Measurements from ENCODE around the gene CNOT1.
"Not testable (repeated sequence)": the region's sequence is repeated elsewhere in the genome, so short reads cannot be mapped to it uniquely, and the experiment has no call there.

Gene CNOT1

GRCh38 chr16:58670177-58670576, 40.6 kb upstream of the CNOT1 start:
- H3K27me3 ChIP-seq (ENCODE audit: low read depth, low read length), result no peaks in the 10 kb centered on the region
- no peaks in the 10 kb centered on the region for H3K36me3 ChIP-seq (replicated peaks; ENCODE audit: low read depth, low read length)
- no peaks in the 10 kb centered on the region for H3K9me3 ChIP-seq (ENCODE audit: insufficient read depth, low read length)
- no peak overlapping the region for H3K27ac ChIP-seq (ENCODE audit: low read length)
- no peak for TF ChIP-seq EZH2phosphoT487 (IDR thresholded peaks at IDR 0.05; ENCODE audit: low read depth)
- no peak for TF ChIP-seq CTCF (IDR thresholded peaks at IDR 0.05; ENCODE audit: low read depth, low read length)
- H3K9ac ChIP-seq (ENCODE audit: low read length), result no peak overlapping the region
- no peak overlapping the region for H3K4me2 ChIP-seq (ENCODE audit: low read length)
- no peaks in the 10 kb centered on the region for H3K79me2 ChIP-seq (ENCODE audit: low read length)
- H3K4me3 ChIP-seq (ENCODE audit: low read length), result no peak overlapping the region
- H3K4me1 ChIP-seq (ENCODE audit: low read length), result no peaks in the 10 kb centered on the region
- no peaks in the 10 kb centered on the region for H4K20me1 ChIP-seq (ENCODE audit: insufficient read depth, low read length)
- H2AFZ ChIP-seq (ENCODE audit: low read depth, low read length), result no peak overlapping the region

- Histone ChIP-seq H3K27ac (ENCODE audit: low read length) (no peak overlapping the region), H3K9ac (ENCODE audit: low read length) (no peak overlapping the region), H2AFZ (ENCODE audit: low read depth, low read length) (no peak overlapping the region), H3K4me1 (ENCODE audit: low read length) (no peaks in the 10 kb centered on the region), H3K9me3 (ENCODE audit: insufficient read depth, low read length) (no peaks in the 10 kb centered on the region), H3K27me3 (ENCODE audit: low read depth, low read length) (no peaks in the 10 kb centered on the region), H3K36me3 (replicated peaks; ENCODE audit: low read depth, low read length) (no peaks in the 10 kb centered on the region), H3K4me3 (ENCODE audit: low read length) (no peak overlapping the region), H4K20me1 (ENCODE audit: insufficient read depth, low read length) (no peaks in the 10 kb centered on the region), H3K4me2 (ENCODE audit: low read length) (no peak overlapping the region), H3K79me2 (ENCODE audit: low read length) (no peaks in the 10 kb centered on the region)
- TF ChIP-seq CTCF (IDR thresholded peaks at IDR 0.05; ENCODE audit: low read depth, low read length) (no peak), EZH2phosphoT487 (IDR thresholded peaks at IDR 0.05; ENCODE audit: low read depth) (no peak)
Measured at GRCh38 chr16:58665200-58665599, 35.6 kb upstream of the CNOT1 start.

GRCh38 chr16:58661199-58661830, 31.7 kb upstream of the CNOT1 start:
- no peak overlapping the region for H3K4me3 ChIP-seq (ENCODE audit: low read length)
- no peak overlapping the region for H3K4me2 ChIP-seq (ENCODE audit: low read length)
- H3K36me3 ChIP-seq (replicated peaks; ENCODE audit: low read depth, low read length), result no peaks in the 10 kb centered on the region
- H3K27ac ChIP-seq (ENCODE audit: low read length), result no peak overlapping the region
- no peaks in the 10 kb centered on the region for H3K27me3 ChIP-seq (ENCODE audit: low read depth, low read length)
- H3K9ac ChIP-seq (ENCODE audit: low read length), result no peak overlapping the region
- H3K9me3 ChIP-seq (ENCODE audit: insufficient read depth, low read length), result no peaks in the 10 kb centered on the region
- no peak overlapping the region for H2AFZ ChIP-seq (ENCODE audit: low read depth, low read length)
- no peaks in the 10 kb centered on the region for H3K4me1 ChIP-seq (ENCODE audit: low read length)
- H4K20me1 ChIP-seq (ENCODE audit: insufficient read depth, low read length), result no peaks in the 10 kb centered on the region
- no peak for TF ChIP-seq EZH2phosphoT487 (IDR thresholded peaks at IDR 0.05; ENCODE audit: low read depth)
- peak; percentile 76 for TF ChIP-seq CTCF (IDR thresholded peaks at IDR 0.05; ENCODE audit: low read depth, low read length)
- H3K79me2 ChIP-seq (ENCODE audit: low read length), result no peaks in the 10 kb centered on the region

GRCh38 chr16:58659911-58660310, 30.3 kb upstream of the CNOT1 start:
- not testable (repeated sequence) for H3K9me3 ChIP-seq (ENCODE audit: insufficient read depth, low read length); H3K9ac ChIP-seq (ENCODE audit: low read length); H3K4me3 ChIP-seq (ENCODE audit: low read length); H3K4me2 ChIP-seq (ENCODE audit: low read length); H3K79me2 ChIP-seq (ENCODE audit: low read length); H3K27me3 ChIP-seq (ENCODE audit: low read depth, low read length); H2AFZ ChIP-seq (ENCODE audit: low read depth, low read length); H3K36me3 ChIP-seq (replicated peaks; ENCODE audit: low read depth, low read length); H4K20me1 ChIP-seq (ENCODE audit: insufficient read depth, low read length); H3K27ac ChIP-seq (ENCODE audit: low read length); H3K4me1 ChIP-seq (ENCODE audit: low read length)
